GM21423 (cell line): ENCODE results near the gene KLHL8.
"Not testable (repeated sequence)": the region's sequence is repeated elsewhere in the genome, so short reads cannot be mapped to it uniquely, and the experiment has no call there.

Source experiments
- ATAC-seq: cut with Tn5 transposase; IDR thresholded peaks from one replicate; pipeline ENCODE4 v1.9.1; 2021; ENCODE audit warnings: mild to moderate bottlenecking, moderate library complexity; ENCODE audit not compliant: unreplicated experiment

The KLHL8 gene

GRCh38 chr4:87180767-87181166, 39.7 kb downstream of the KLHL8 start:
- ATAC-seq = no peak

GRCh38 chr4:87179751-87180150, 40.7 kb downstream of the KLHL8 start:
- no peak for ATAC-seq

- no peak for ATAC-seq
These were observed 45.7 kb downstream of the KLHL8 start for GRCh38 chr4:87174672-87175071.

GRCh38 chr4:87171944-87172343, 48.5 kb downstream of the KLHL8 start:
- ATAC-seq = no peak

- ATAC-seq = no peak
These were observed 54.0 kb downstream of the KLHL8 start for GRCh38 chr4:87166296-87166854.

GRCh38 chr4:87165892-87166291, 54.5 kb downstream of the KLHL8 start:
- ATAC-seq = no peak

- ATAC-seq = no peak
These were observed 67.1 kb downstream of the KLHL8 start for GRCh38 chr4:87153078-87153870.

GRCh38 chr4:87152310-87153041, 67.9 kb downstream of the KLHL8 start:
- ATAC-seq = no peak

- ATAC-seq = no peak
These were observed 68.7 kb downstream of the KLHL8 start for GRCh38 chr4:87151730-87152129.

- ATAC-seq = no peak
These were observed 69.7 kb downstream of the KLHL8 start for GRCh38 chr4:87150498-87151261.

- ATAC-seq = no peak
These were observed 73.3 kb downstream of the KLHL8 start for GRCh38 chr4:87147116-87147515.

GRCh38 chr4:87145934-87146333, 74.5 kb downstream of the KLHL8 start:
- ATAC-seq = not testable (repeated sequence)

- no peak for ATAC-seq
These were observed 76.1 kb downstream of the KLHL8 start for GRCh38 chr4:87144356-87144755.

GRCh38 chr4:87141428-87141827, 79.0 kb downstream of the KLHL8 start:
- ATAC-seq = no peak

- no peak for ATAC-seq
These were observed 86.3 kb downstream of the KLHL8 start for GRCh38 chr4:87134122-87134521.

- ATAC-seq = no peak
These were observed 87.2 kb downstream of the KLHL8 start for GRCh38 chr4:87133183-87133582.

GRCh38 chr4:87132035-87132434, 88.4 kb downstream of the KLHL8 start:
- no peak for ATAC-seq

- no peak for ATAC-seq
These were observed 89.3 kb downstream of the KLHL8 start for GRCh38 chr4:87130985-87131703.

- no peak for ATAC-seq
These were observed 90.7 kb downstream of the KLHL8 start for GRCh38 chr4:87129681-87130080.

GRCh38 chr4:87128006-87128705, 92.3 kb downstream of the KLHL8 start:
- ATAC-seq = no peak
